Fibroblast of lung (primary cell): Measurements from ENCODE around the gene CLMN.

Experiments used
- CTCF ChIP-seq, 2 donors: IDR thresholded peaks in 1 of 2; conservative IDR thresholded peaks in 1 of 2; 1 replicate in 1 of 2; 2 replicates in 1 of 2; pipeline ENCODE4 v1.5.1; 2011 to 2012; ENCODE audit warnings: low read length in 2 of 2, control low read depth in 1 of 2, inconsistent platforms in 1 of 2, low read depth in 1 of 2, mild to moderate bottlenecking in 1 of 2
- EZH2 ChIP-seq: IDR thresholded peaks from 2 replicates; pipeline ENCODE4 v1.5.1; 2012; ENCODE audit warnings: low read length, control low read depth, mild to moderate bottlenecking; ENCODE audit errors: missing control alignments

- TF ChIP-seq EZH2: no peak
- TF ChIP-seq CTCF (conservative IDR thresholded peaks at IDR 0.05 in 1 of 2, IDR thresholded peaks at IDR 0.05 in 1 of 2; ENCODE audit: low read depth in 1 of 2, low read length in 2 of 2): no peak
Observed at GRCh38 chr14:95141684-95142083, 178.0 kb downstream of the CLMN start.
